ENCODE measurements around the gene LMO1.

GRCh38 chr11:8218840-8219239, 44.8 kb downstream of the LMO1 start:
- no peak for TF ChIP-seq CTCF (IDR thresholded peaks at IDR 0.05)
- no peak for TF ChIP-seq POLR2A (IDR thresholded peaks at IDR 0.05)
